SU-DHL-6 (cell line): ENCODE measurements around the gene LOXL1.
"Not testable (repeated sequence)": the region's sequence is repeated elsewhere in the genome, so short reads cannot be mapped to it uniquely, and the experiment has no call there.

Experiments used
- H2AFZ ChIP-seq: fragments of 200-600 bp; sonication (generic); 2 replicates; pipeline ENCODE4 v1.6.1; 2014; ENCODE audit warnings: low read depth, mild to moderate bottlenecking, moderate library complexity, mixed read lengths, antibody characterized with exemption, low read length; ENCODE audit not compliant: severe bottlenecking
- H3F3A ChIP-seq: fragments of 200-600 bp; shearing (Covaris generic); 2 replicates; pipeline ENCODE4 v1.6.0; 2016; ENCODE audit warnings: antibody characterized with exemption, mild to moderate bottlenecking; ENCODE audit not compliant: insufficient read depth
- H3K27ac ChIP-seq: fragments of 200-600 bp; sonication (generic); 2 replicates; pipeline ENCODE4 v1.5.1; 2016; ENCODE audit warnings: low read depth, mild to moderate bottlenecking, low read length, moderate library complexity, mixed read lengths
- H3K27me3 ChIP-seq: fragments of 200-600 bp; sonication (generic), shearing (Covaris generic); 2 replicates; pipeline ENCODE4 v1.6.0; 2014; ENCODE audit warnings: mild to moderate bottlenecking, low read length
- H3K36me3 ChIP-seq: fragments of 200-600 bp; sonication (generic); 2 replicates; pipeline ENCODE4 v1.6.1; 2014; ENCODE audit warnings: mild to moderate bottlenecking, low read length, mixed read lengths
- H3K4me2 ChIP-seq: fragments of 300-600, 200-600 bp; shearing (Covaris generic), sonication (generic); 2 replicates; pipeline ENCODE4 v1.6.0; 2014; ENCODE audit warnings: low read length, low read depth, mild to moderate bottlenecking; ENCODE audit not compliant: poor library complexity, severe bottlenecking
- H3K4me3 ChIP-seq: fragments of 200-600 bp; sonication (generic); 2 replicates; pipeline ENCODE4 v1.5.1; 2014; ENCODE audit warnings: antibody characterized with exemption, low read length, mild to moderate bottlenecking, mixed read lengths; ENCODE audit not compliant: insufficient read depth, poor library complexity, severe bottlenecking
- H3K79me2 ChIP-seq: fragments of 200-600 bp; sonication (generic); 2 replicates; pipeline ENCODE4 v1.6.1; 2014; ENCODE audit warnings: mild to moderate bottlenecking, low read length, moderate library complexity; ENCODE audit not compliant: insufficient read depth
- H3K9ac ChIP-seq: fragments of 200-600 bp; sonication (generic); 2 replicates; pipeline ENCODE4 v1.7.0; 2014; ENCODE audit warnings: mild to moderate bottlenecking, low read length
- H3K9me2 ChIP-seq: fragments of 200-600 bp; sonication (generic); replicated peaks from 2 replicates; pipeline ENCODE4 v1.6.1; 2014; ENCODE audit warnings: low read length; ENCODE audit not compliant: insufficient read depth
- H3K9me3 ChIP-seq: fragments of 200-600 bp; sonication (generic); 2 replicates; pipeline ENCODE4 v1.6.1; 2014; ENCODE audit warnings: low read length, mixed read lengths; ENCODE audit not compliant: insufficient read depth
- H4K20me1 ChIP-seq: fragments of 200-600 bp; sonication (generic); 2 replicates; pipeline ENCODE4 v1.6.1; 2014; ENCODE audit warnings: low read depth, mild to moderate bottlenecking, antibody characterized with exemption, low read length, moderate library complexity, mixed read lengths
- CTCF ChIP-seq: fragments of 200-600 bp; sonication (generic); IDR thresholded peaks from one replicate; pipeline ENCODE4 v1.5.1; 2017; ENCODE audit warnings: antibody characterized with exemption, mild to moderate bottlenecking, low read length, moderate library complexity; ENCODE audit not compliant: insufficient read depth, poor library complexity, severe bottlenecking
- EZH2phosphoT487 ChIP-seq: fragments of 200-600 bp; sonication (generic), shearing (Covaris generic); conservative IDR thresholded peaks from 2 replicates; pipeline ENCODE4 v1.6.1; 2018; ENCODE audit warnings: mild to moderate bottlenecking, antibody characterized with exemption, low read length, moderate library complexity, mixed read lengths

The LOXL1 gene

GRCh38 chr15:73936588-73937290 lies 10.5 kb downstream of the LOXL1 start:
- Histone ChIP-seq H3K4me2 (no peak overlapping the region), H3K27me3 (no peaks in the 10 kb centered on the region; the same call in 1 of the 2 replicates), H3K79me2 (no peaks in the 10 kb centered on the region), H2AFZ (no peak overlapping the region), H3K9me2 (no peaks in the 10 kb centered on the region), H3K9ac (no peak overlapping the region), H3K27ac (no peak overlapping the region), H3K9me3 (no peaks in the 10 kb centered on the region), H3F3A (no peaks in the 10 kb centered on the region), H3K36me3 (no peaks in the 10 kb centered on the region), H3K4me3 (no peak overlapping the region), H4K20me1 (no peaks in the 10 kb centered on the region)
- TF ChIP-seq EZH2phosphoT487: no peak
- no peak for TF ChIP-seq CTCF

DNA sequence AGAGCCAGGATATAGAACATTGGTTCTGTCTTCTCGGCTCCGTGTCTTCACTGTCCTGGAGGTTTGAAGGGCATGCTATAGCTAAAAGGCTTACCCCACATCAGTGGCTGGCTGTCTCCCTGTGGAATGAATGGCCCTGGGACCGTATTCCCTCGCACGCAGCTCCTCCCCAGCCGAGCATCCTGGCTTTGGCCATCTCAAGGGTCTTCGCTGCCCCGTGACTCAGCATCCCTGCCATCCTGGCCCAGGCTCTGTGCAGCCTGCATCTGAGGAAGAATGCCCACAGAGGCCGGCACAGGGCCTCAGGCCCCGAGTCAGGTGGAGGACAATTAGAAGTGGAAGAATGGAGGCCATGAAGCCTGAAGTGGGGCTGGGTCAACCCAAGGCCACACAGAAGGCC lies 11.0 kb downstream of the LOXL1 start:
- H3K27me3 ChIP-seq: no peaks in the 10 kb centered on the region; the same call in 1 of the 2 replicates
- no peak overlapping the region for H3K4me2 ChIP-seq
- no peak overlapping the region for H3K27ac ChIP-seq
- no peak overlapping the region for H3K9ac ChIP-seq
- H3K36me3 ChIP-seq: no peaks in the 10 kb centered on the region
- no peak for TF ChIP-seq EZH2phosphoT487
- no peak for TF ChIP-seq CTCF
- no peaks in the 10 kb centered on the region for H3K79me2 ChIP-seq
- H4K20me1 ChIP-seq: no peaks in the 10 kb centered on the region
- H3K9me2 ChIP-seq: no peaks in the 10 kb centered on the region
- H3F3A ChIP-seq: no peaks in the 10 kb centered on the region
- no peaks in the 10 kb centered on the region for H3K9me3 ChIP-seq
- no peak overlapping the region for H2AFZ ChIP-seq
- no peak overlapping the region for H3K4me3 ChIP-seq

DNA sequence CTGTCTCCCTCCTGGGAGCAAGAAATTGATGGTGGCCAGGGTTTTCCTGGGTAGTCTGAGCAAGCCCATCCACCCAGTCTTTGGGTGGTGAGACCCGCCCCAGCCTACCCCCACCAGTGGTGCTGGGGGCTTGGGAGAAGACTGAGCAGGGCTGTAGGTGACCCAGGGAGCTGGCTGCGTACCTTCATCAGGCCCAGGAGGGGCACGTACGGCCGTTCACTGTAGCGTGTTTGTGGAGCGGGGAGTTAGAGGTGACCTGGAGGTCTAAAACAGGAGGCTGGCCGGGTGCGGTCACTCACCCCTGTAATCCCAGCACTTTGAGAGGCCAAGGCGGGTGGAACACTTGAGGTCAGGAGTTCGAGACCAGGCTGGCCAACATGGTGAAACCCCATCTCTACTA lies 11.5 kb downstream of the LOXL1 start:
- Histone ChIP-seq H3K9ac (no peak overlapping the region), H3K36me3 (no peaks in the 10 kb centered on the region), H3K4me3 (no peak overlapping the region), H3K4me2 (no peak overlapping the region), H3K27ac (no peak overlapping the region), H3K9me2 (no peaks in the 10 kb centered on the region), H2AFZ (no peak overlapping the region), H4K20me1 (no peaks in the 10 kb centered on the region), H3K27me3 (no peaks in the 10 kb centered on the region; the same call in 1 of the 2 replicates), H3K79me2 (no peaks in the 10 kb centered on the region), H3K9me3 (no peaks in the 10 kb centered on the region), H3F3A (no peaks in the 10 kb centered on the region)
- TF ChIP-seq EZH2phosphoT487 (no peak), CTCF (no peak)

DNA sequence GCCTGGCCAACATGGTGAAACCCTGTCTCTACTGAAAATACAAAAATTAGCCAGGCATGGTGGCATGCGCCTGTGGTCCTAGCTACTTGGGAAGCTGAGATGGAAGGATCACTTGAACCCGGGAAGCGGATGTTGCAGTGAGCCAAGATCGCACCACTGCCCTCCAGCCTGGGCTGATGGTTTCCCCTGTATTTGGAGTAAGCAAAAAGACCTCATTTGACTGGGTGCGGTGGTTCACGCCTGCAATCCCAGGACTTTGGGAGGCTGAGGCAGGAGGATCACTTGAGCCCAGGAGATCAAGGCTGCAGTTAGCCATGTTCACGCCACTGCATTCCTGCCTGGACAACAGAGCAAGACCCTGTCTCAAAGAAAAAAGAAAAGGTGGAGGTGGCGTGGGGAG lies 12.3 kb downstream of the LOXL1 start:
- not testable (repeated sequence) for H3K79me2 ChIP-seq, H3K36me3 ChIP-seq, H3K27ac ChIP-seq, H3K27me3 ChIP-seq, H2AFZ ChIP-seq, H3K9me3 ChIP-seq, H3K4me2 ChIP-seq, H4K20me1 ChIP-seq, H3K4me3 ChIP-seq, H3K9me2 ChIP-seq, H3K9ac ChIP-seq, H3F3A ChIP-seq
